HG03571 (cell line): ENCODE data around the gene CD200.
A peak's percentile ranks its signal among the peaks of the same experiment; 100 is the strongest.
"Not testable (repeated sequence)": the region's sequence is repeated elsewhere in the genome, so short reads cannot be mapped to it uniquely, and the experiment has no call there.

ENCODE experiments used
- ATAC-seq: cut with Tn5 transposase; IDR thresholded peaks from one replicate; pipeline ENCODE4 v1.9.1; 2021; ENCODE audit not compliant: unreplicated experiment

CD200 gene

GRCh38 chr3:112357930-112358780 is 25.2 kb downstream of the CD200 start:
- ATAC-seq: no peak

DNA sequence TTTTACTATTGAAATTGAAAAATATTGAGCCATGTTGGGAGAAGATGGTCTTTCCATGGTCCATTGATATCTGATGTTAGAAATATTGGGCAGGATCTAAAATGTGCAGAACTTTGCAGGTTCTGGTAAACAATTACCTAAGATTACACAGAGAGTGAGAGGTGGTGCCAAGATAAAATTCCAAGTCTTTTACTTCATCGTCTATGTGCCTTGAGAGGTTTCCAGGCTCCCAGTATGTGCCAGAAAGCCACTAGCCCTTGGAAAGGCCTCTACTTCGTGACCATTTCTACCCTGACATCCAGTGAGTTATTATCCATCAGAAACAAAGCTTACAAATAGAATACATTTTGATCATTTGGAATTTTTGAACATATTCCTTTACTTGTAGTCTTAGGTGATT is 27.6 kb downstream of the CD200 start:
- ATAC-seq: no peak

DNA sequence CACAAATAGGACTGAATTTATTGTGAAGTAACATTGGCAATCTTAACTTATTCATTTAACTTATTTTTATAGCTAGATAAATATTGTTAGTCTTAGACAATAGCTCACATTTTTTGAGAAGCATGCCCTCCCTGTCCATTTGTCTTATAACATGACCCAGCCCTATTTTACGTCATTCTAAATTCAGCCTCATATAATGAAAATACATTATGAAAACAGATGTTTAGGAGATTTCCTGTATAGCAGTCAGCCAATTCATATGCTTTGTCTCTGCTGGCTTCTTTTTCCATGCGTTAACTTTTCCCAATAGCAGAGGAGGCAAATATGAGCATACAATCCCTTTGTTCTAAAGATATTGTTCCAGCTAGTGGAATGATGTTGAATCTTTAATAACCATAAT is 29.3 kb downstream of the CD200 start:
- no peak for ATAC-seq

DNA sequence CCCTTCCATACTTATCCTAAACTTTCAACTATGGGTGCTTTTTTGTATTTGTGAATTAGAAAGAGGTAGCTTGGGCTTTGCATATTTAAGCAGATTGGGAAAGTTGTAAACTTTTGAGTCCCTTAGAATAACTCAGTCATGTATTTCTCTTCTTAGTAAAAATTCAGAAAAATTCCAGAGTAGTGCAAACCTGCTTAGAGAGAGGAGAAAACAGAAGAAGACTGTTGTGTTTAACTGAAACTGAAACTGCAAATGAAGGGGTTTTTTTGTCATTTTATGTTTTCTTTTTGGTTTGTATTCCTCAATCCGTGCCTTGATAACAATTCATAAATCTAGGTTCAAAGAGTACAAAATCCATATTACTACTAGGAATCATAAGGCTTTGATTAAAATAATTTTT is 31.3 kb downstream of the CD200 start:
- peak; percentile 49 for ATAC-seq

GRCh38 chr3:112365035-112365434 is 32.1 kb downstream of the CD200 start:
- ATAC-seq: no peak

DNA sequence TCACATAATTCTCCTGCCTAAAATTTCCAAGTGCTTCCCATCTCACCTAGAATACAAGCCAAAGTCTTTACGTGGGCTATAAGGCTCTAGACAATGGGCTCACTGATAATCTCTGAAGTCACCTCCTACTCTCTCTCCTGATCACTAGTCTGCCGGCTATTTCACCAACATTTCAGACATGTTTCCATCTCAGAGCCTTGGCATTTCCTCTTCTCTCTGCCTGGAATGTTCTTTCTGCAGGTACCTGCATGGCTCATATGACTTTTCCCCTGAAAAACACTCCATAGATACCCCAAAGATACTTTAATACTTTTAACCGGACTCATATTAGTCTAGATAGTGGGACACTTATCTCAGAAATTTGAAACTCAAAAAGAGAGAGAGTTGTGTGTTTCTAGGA is 32.7 kb downstream of the CD200 start:
- no peak for ATAC-seq

- ATAC-seq: no peak
These were observed 33.6 kb downstream of the CD200 start for GRCh38 chr3:112366522-112366921.

GRCh38 chr3:112371569-112371968 is 38.6 kb downstream of the CD200 start:
- no peak for ATAC-seq

DNA sequence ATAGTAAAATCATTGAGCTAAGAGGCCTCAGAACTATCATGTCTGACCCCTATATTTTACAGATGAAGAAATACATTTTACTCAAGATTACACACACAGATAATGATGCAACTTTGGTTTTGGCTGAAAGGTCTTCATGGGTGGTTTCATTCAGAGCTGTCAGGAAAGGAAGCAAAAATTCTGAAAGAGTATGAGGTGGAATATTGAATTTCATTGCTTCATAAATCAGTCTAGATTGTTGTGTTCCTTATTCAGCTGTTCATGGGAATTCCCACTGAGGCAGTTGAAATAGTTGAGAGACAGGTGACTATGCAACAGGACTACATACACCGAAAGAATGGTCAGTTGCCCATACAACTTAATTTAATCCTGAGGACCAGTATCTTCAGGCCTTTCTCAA is 39.4 kb downstream of the CD200 start:
- no peak for ATAC-seq

DNA sequence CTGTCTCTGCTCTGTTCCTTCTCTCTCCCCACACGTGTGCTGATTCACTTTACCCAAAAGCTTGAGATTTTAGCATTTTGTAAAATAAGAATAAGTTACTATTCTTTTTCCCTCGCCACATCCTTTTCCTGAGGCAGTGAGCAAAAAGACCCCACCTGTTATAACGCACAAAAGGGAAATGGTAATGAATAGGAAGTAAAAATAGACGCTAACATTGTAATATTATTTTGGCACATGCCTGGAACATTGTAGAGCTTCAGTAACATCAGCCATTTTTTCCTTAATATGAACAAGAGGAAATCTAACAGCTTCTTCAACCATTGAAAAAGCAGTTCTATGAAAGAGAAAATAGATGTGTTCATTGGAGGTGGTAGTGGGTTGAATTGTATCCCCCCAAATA is 40.5 kb downstream of the CD200 start:
- no peak for ATAC-seq

- no peak for ATAC-seq
These were observed 41.0 kb downstream of the CD200 start for GRCh38 chr3:112373924-112374323.

DNA sequence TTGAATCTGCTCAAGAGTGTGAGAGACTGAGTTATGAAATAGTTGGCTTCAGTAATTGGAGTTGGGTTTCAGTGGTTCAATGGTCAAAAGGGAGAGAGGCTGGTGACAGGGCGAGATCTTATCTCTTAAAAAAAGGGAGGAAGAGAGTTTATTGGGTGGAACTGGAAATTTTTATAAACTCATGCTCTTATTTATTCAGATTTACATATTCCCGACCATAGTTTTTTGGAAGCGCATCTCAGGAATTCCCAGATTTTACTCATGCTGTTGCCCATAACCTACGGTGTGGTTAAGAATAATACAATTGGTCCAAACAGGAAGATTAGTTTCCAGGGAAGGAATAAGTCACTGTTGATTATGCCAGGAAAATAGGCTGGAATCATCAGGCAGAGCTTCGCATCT is 41.4 kb downstream of the CD200 start:
- no peak for ATAC-seq

DNA sequence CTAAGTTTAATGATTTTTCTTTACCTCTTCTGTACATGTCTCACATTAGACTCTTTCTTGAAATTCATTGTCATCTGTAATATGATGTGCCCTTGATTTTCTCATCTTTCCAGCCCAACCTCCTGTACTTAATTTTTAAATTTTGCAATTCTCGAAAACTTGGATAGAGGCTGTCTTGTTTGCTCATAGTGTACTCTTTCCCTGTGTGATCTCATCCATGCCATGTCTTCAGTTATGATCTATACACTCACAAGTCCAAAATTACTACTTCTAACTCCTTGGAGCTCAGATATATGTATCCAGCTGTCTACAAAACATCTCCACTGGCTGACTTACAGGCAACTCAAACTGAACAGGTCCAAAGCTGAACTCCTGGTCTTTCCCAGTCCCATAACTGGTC is 42.2 kb downstream of the CD200 start:
- no peak for ATAC-seq

- no peak for ATAC-seq
These were observed 43.4 kb downstream of the CD200 start for GRCh38 chr3:112376241-112376911.

DNA sequence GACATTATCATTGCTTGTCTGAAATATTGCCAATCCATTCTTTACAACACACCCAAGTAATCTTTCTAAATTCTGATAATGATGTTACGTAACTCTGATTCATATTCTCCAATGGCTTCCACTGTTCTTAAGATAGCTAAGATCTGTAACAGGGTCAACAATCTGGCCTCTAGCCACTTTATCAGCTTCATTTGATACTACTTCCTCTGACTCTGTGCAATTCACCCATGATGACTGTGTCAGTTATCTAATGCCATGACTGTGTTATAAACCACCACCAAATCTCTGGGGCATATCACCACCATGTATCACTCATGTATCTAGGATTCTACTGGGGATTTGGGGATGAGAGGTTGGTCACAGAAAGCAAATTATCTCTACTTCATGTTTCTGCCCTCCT is 44.0 kb downstream of the CD200 start:
- no peak for ATAC-seq

DNA sequence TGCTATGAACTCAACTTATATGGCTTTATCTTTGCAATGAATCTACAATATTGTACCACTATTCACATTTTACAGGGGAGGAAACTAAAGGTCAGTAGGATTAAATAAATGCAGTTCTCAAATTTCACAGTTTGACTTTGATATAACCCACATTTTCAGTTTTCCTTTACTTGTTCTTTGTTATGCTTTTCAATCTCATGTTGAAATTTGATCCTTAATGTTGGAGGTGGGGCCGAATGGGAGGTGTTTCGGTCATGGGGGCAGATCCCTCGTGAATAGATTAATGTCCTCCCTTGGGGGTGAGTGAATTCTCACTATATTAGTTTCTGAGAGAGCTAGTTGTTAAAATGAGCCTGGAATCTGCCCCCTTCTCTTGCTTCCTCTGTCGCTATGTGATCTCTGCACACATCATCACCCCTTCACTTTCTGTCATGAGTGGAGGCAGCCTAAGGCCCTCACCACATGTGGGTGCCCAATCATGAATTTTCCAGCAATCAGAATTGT is 44.7 kb downstream of the CD200 start:
- no peak for ATAC-seq

DNA sequence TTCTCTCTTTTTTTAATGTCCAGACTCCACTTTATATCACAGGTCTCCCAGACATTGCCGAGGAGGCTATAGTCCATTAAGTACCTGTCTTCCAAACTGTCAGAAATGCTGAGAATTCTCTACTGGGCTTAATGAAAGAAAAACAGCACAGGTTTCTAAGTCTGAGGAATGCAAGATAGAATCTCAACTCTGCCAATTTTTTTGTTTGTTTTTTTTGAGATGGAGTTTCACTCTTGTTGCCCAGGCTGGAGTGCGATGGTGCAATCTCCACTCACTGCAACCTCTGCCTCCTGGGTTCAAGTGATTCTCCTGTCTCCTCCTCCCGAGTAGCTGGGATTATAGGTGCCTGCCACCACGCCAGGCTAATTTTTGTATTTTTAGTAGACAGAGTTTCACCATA is 45.4 kb downstream of the CD200 start:
- not testable (repeated sequence) for ATAC-seq

GRCh38 chr3:112379020-112379690 is 46.2 kb downstream of the CD200 start:
- no peak for ATAC-seq

- no peak for ATAC-seq
These were observed 49.0 kb downstream of the CD200 start for GRCh38 chr3:112381673-112382542.

DNA sequence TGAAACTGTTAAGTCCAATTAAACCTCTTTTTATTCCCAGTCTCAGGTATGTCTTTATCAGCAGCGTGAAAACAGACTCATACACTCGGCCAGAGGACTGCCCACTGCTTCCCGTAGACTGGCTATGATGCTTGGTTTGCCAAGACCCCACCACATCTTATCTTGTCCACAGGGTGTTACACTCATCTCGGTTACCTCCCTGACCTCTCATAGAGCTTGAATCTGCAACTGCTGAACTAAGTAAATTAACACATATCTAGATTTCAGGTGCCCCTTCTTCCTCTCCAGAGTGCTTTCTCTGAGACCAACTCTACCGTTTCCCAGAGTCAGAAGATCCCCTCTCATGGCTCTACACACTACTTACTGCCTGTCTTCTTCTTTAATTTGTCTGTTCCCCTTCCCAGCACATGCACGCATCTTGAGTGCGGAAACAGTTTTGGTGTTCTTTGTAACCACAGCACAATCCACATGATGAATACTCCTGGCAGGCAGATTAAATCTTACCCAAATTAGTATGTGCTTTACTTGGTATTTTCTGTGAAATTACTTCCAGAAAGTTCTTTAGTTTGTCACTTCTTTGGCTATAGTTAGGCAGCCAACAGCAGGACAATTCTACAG is 49.7 kb downstream of the CD200 start:
- no peak for ATAC-seq
